HCT116 (cell line): ENCODE measurements around the gene ERCC6. TPM values are rescaled to one million over a fixed set of nuclear protein-coding genes. Genes with fewer than 3 reads are reported as not detected.

Source experiments
- ATAC-seq: fragments of 200-7000 bp; cut with Tn5 transposase; 2 replicates; pipeline ENCODE4 v1.9.1; 2020; ENCODE audit warnings: mild to moderate bottlenecking, moderate library complexity
- BruUV-seq: library from RNA; stranded (reverse); fragments of 400-500 nt; replicated peaks from 2 replicates; lab custom pipeline; 2021; lab: Mats Ljungman, UMichigan
- CTCF ChIA-PET: fragments of 300-600 bp; sonication (Branson Sonifier 250); formaldehyde crosslinking; loops from one replicate; lab custom pipeline; 2021; ENCODE audit warnings: antibody characterized with exemption; lab: Charles Lee
- POLR2A ChIA-PET: fragments of 300-600, 350-600 bp; sonication (Branson Sonifier 250); formaldehyde crosslinking; loops from one replicate; lab custom pipeline; 2021; ENCODE audit warnings: antibody characterized with exemption; lab: Charles Lee
- RAD21 ChIA-PET, 2 experiments: fragments of 300-600 bp; sonication (Branson Sonifier 250); formaldehyde crosslinking; loops; one replicate each; lab custom pipeline; 2023; ENCODE audit warnings: low total read pairs in 2 of 2; ENCODE audit not compliant: uncharacterized antibody in 2 of 2, unreplicated experiment in 2 of 2, low non-redundant PET in 1 of 2; lab: Charles Lee
- DNase-seq: peaks from one replicate; pipeline ENCODE4 v3.0.0-alpha.2; 2010; ENCODE audit warnings: low read depth, low spot score
- H2AFZ ChIP-seq: fragments of 200-600 bp; shearing (Covaris generic), sonication (generic); 2 replicates; pipeline ENCODE4 v1.6.1; 2017; ENCODE audit warnings: low read depth, mixed run types, mixed read lengths, antibody characterized with exemption, low read length; ENCODE audit not compliant: poor library complexity, severe bottlenecking
- H3K27ac ChIP-seq: 2 replicates; pipeline ENCODE4 v1.5.1; 2012; ENCODE audit warnings: low read depth, low read length
- H3K27me3 ChIP-seq: fragments of 200-600 bp; sonication (generic); 2 replicates; pipeline ENCODE4 v1.6.1; 2016; ENCODE audit warnings: mixed run types, low read length, mixed read lengths; ENCODE audit not compliant: insufficient read depth
- H3K36me3 ChIP-seq, 2 experiments: fragments of 200-500 bp in 1 of 2; fragments of 200-600 bp in 1 of 2; sonication (Bioruptor generic) in 1 of 2; sonication (generic) in 1 of 2; 2 replicates each; pipeline versions ENCODE4 v1.5.1 to v1.6.1; 2014 to 2016; ENCODE audit warnings: low read length in 2 of 2, inconsistent platforms in 1 of 2, mixed read lengths in 1 of 2, mixed run types in 1 of 2; ENCODE audit not compliant: insufficient read depth in 2 of 2, control insufficient read depth in 1 of 2
- H3K4me1 ChIP-seq, 2 experiments: fragments of 200-600 bp in 1 of 2; sonication (generic) in 1 of 2; 2 replicates each; pipeline versions ENCODE4 v1.5.1 to v1.6.1; 2012 to 2017; ENCODE audit warnings: low read length in 2 of 2, inconsistent platforms in 1 of 2, mild to moderate bottlenecking in 1 of 2, mixed read lengths in 1 of 2, mixed run types in 1 of 2, moderate library complexity in 1 of 2; ENCODE audit not compliant: insufficient read depth in 2 of 2, control insufficient read depth in 1 of 2
- H3K4me2 ChIP-seq: fragments of 200-600 bp; sonication (generic); 2 replicates; pipeline ENCODE4 v1.6.1; 2017; ENCODE audit warnings: mixed run types, low read length, mixed read lengths
- H3K4me3 ChIP-seq, 2 experiments: fragments of 200-600 bp in 1 of 2; sonication (generic) in 1 of 2; replicated peaks in 1 of 2; 2 replicates each; pipeline ENCODE4 v1.5.1; 2011 to 2016; ENCODE audit warnings: low read length in 2 of 2, control low read depth in 1 of 2, low read depth in 1 of 2, mild to moderate bottlenecking in 1 of 2, mixed read lengths in 1 of 2, mixed run types in 1 of 2
- H3K79me2 ChIP-seq: fragments of 200-600 bp; sonication (generic); 2 replicates; pipeline ENCODE4 v1.6.1; 2017; ENCODE audit warnings: mild to moderate bottlenecking, mixed run types, low read length, moderate library complexity, mixed read lengths; ENCODE audit not compliant: insufficient read depth
- H3K9ac ChIP-seq: fragments of 200-600 bp; sonication (generic); 2 replicates; pipeline ENCODE4 v1.6.1; 2016; ENCODE audit warnings: low read length, mixed read lengths
- H3K9me2 ChIP-seq: fragments of 200-600 bp; sonication (generic), shearing (Covaris generic); 2 replicates; pipeline ENCODE4 v1.6.1; 2017; ENCODE audit warnings: mixed run types, mild to moderate bottlenecking, moderate library complexity; ENCODE audit not compliant: insufficient read depth
- H3K9me3 ChIP-seq, 2 experiments: fragments of 200-500 bp in 1 of 2; fragments of 200-600 bp in 1 of 2; sonication (Bioruptor generic) in 1 of 2; sonication (generic) in 1 of 2; 2 replicates each; pipeline ENCODE4 v1.6.1; 2014 to 2017; ENCODE audit warnings: low read length in 2 of 2, mixed read lengths in 2 of 2, inconsistent platforms in 1 of 2, low read depth in 1 of 2, mild to moderate bottlenecking in 1 of 2, mixed run types in 1 of 2, moderate library complexity in 1 of 2; ENCODE audit not compliant: control insufficient read depth in 1 of 2, insufficient read depth in 1 of 2
- H4K20me1 ChIP-seq: fragments of 200-600 bp; sonication (generic), shearing (Covaris generic); 2 replicates; pipeline ENCODE4 v1.6.1; 2017; ENCODE audit warnings: mixed run types, mild to moderate bottlenecking, moderate library complexity; ENCODE audit not compliant: insufficient read depth
- CBX3 ChIP-seq: IDR thresholded peaks from 2 replicates; pipeline ENCODE4 v1.6.1; 2012; ENCODE audit warnings: low read depth
- CEBPB ChIP-seq: IDR thresholded peaks from 2 replicates; pipeline ENCODE4 v1.6.1; 2012; ENCODE audit warnings: low read depth
- EGR1 ChIP-seq: IDR thresholded peaks from 2 replicates; pipeline ENCODE4 v1.6.1; 2012; ENCODE audit warnings: low read depth
- EZH2 ChIP-seq: fragments of 200-600 bp; sonication (generic); IDR thresholded peaks from 2 replicates; pipeline ENCODE4 v1.6.1; 2017; ENCODE audit warnings: antibody characterized with exemption, mixed run types
- EZH2phosphoT487 ChIP-seq: fragments of 200-600 bp; IDR thresholded peaks from 2 replicates; pipeline ENCODE4 v1.6.1; 2018; ENCODE audit warnings: antibody characterized with exemption, borderline replicate concordance
- FOSL1 ChIP-seq: IDR thresholded peaks from 2 replicates; pipeline ENCODE4 v1.6.1; 2012; ENCODE audit warnings: low read depth
- JUND ChIP-seq: IDR thresholded peaks from 2 replicates; pipeline ENCODE4 v1.6.1; 2012
- POLR2A ChIP-seq: IDR thresholded peaks from 2 replicates; pipeline ENCODE4 v1.7.0; 2011; ENCODE audit warnings: borderline replicate concordance; ENCODE audit not compliant: insufficient read depth, insufficient read length; ENCODE audit errors: extremely low read depth
- POLR2AphosphoS5 ChIP-seq: IDR thresholded peaks from 2 replicates; pipeline ENCODE4 v1.6.1; 2011; ENCODE audit warnings: mild to moderate bottlenecking, low read depth, low read length, moderate library complexity
- SIN3A ChIP-seq: IDR thresholded peaks from 2 replicates; pipeline ENCODE4 v1.6.1; 2012; ENCODE audit warnings: low read depth
- SP1 ChIP-seq: IDR thresholded peaks from 2 replicates; pipeline ENCODE4 v1.6.1; 2012; ENCODE audit warnings: low read depth
- SRF ChIP-seq: IDR thresholded peaks from 2 replicates; pipeline ENCODE4 v1.6.1; 2012; ENCODE audit warnings: low read depth
- TCF7L2 ChIP-seq: IDR thresholded peaks from 2 replicates; pipeline ENCODE4 v1.7.0; 2011; ENCODE audit warnings: borderline replicate concordance, inconsistent platforms; ENCODE audit not compliant: insufficient read depth, insufficient read length; ENCODE audit errors: extremely low read depth
- YY1 ChIP-seq: IDR thresholded peaks from 2 replicates; pipeline ENCODE4 v1.6.1; 2011; ENCODE audit warnings: low read length, low read depth, moderate library complexity, mild to moderate bottlenecking; ENCODE audit not compliant: insufficient replicate concordance; ENCODE audit errors: extremely low read depth
- ZNF274 ChIP-seq: fragments of 200-500 bp; sonication (Bioruptor generic); IDR thresholded peaks from 2 replicates; pipeline ENCODE4 v1.6.1; 2014; ENCODE audit warnings: mild to moderate bottlenecking, low read depth, low read length, inconsistent platforms
- intact Hi-C: fragments of 100-400 bp; cut with micrococcal nuclease; formaldehyde crosslinking; loops from 2 replicates; pipeline ENCODE4 v1.10.0; 2022
- total RNA-seq: library from RNA; stranded (reverse); gene quantifications from one replicate; pipeline ENCODE4 v1.2.1, GENCODE V29; 2021; ENCODE audit not compliant: unreplicated experiment
- TF ChIP-seq, protein P1 (sequence below): IDR thresholded peaks from 2 replicates; pipeline ENCODE4 v1.6.1; 2012; ENCODE audit warnings: low read depth
- TF ChIP-seq, protein P2 (sequence below), 3 experiments: fragments of 200-600 bp in 1 of 3; sonication (generic) in 1 of 3; IDR thresholded peaks in 2 of 3; conservative IDR thresholded peaks in 1 of 3; 2 replicates each; pipeline ENCODE4 v1.5.1; 2012 to 2017; ENCODE audit warnings: low read depth in 2 of 3, low read length in 2 of 3, antibody characterized with exemption in 1 of 3, borderline replicate concordance in 1 of 3, control low read depth in 1 of 3, mild to moderate bottlenecking in 1 of 3, mixed read lengths in 1 of 3, mixed run types in 1 of 3, moderate library complexity in 1 of 3; ENCODE audit not compliant: insufficient read depth in 1 of 3
- TF ChIP-seq, protein P3 (sequence below): IDR thresholded peaks from 2 replicates; pipeline ENCODE4 v1.6.1; 2011; ENCODE audit warnings: mild to moderate bottlenecking, low read length, moderate library complexity; ENCODE audit not compliant: insufficient replicate concordance; ENCODE audit errors: extremely low read depth
- TF ChIP-seq, protein P4 (sequence below): IDR thresholded peaks from 2 replicates; pipeline ENCODE4 v1.6.1; 2012

The ERCC6 gene
- total RNA-seq, 1 experiment from 2014 or later, result 16.4 TPM

DNA sequence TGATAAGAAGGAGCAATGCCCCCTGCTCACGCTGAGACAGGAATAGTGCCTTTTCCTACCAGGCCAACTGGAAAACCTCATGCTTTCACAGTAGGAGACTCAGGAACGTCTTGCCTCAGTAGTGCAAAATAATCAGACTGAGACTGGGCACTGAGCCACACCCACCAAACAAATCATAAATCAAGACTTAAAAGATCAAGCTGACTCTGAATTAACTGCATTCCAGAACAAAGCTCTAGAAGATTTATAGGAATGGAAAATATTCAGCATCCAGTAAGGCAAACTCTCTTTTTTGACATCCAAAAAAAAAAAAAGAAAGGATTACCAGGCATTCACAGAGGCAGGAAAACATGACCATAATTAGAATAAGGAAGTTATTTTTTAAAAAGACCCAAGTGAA is 40.7 kb upstream of the ERCC6 start:
- H3K9ac ChIP-seq, result no peak overlapping the region
- POLR2A ChIA-PET, result no interaction called here
- BruUV-seq, result no TSS peak
- TF ChIP-seq EZH2phosphoT487 (no peak), FOSL1 (no peak), YY1 (no peak), TCF7L2 (no peak), ZNF274 (no peak), EZH2 (no peak), EGR1 (no peak), JUND (no peak), SIN3A (no peak), SP1 (no peak), POLR2A (no peak), CBX3 (no peak), CEBPB (no peak), SRF (no peak), POLR2AphosphoS5 (no peak)
- TF ChIP-seq, protein P1, sequence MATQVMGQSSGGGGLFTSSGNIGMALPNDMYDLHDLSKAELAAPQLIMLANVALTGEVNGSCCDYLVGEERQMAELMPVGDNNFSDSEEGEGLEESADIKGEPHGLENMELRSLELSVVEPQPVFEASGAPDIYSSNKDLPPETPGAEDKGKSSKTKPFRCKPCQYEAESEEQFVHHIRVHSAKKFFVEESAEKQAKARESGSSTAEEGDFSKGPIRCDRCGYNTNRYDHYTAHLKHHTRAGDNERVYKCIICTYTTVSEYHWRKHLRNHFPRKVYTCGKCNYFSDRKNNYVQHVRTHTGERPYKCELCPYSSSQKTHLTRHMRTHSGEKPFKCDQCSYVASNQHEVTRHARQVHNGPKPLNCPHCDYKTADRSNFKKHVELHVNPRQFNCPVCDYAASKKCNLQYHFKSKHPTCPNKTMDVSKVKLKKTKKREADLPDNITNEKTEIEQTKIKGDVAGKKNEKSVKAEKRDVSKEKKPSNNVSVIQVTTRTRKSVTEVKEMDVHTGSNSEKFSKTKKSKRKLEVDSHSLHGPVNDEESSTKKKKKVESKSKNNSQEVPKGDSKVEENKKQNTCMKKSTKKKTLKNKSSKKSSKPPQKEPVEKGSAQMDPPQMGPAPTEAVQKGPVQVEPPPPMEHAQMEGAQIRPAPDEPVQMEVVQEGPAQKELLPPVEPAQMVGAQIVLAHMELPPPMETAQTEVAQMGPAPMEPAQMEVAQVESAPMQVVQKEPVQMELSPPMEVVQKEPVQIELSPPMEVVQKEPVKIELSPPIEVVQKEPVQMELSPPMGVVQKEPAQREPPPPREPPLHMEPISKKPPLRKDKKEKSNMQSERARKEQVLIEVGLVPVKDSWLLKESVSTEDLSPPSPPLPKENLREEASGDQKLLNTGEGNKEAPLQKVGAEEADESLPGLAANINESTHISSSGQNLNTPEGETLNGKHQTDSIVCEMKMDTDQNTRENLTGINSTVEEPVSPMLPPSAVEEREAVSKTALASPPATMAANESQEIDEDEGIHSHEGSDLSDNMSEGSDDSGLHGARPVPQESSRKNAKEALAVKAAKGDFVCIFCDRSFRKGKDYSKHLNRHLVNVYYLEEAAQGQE, result no peak
- TF ChIP-seq, protein P2, sequence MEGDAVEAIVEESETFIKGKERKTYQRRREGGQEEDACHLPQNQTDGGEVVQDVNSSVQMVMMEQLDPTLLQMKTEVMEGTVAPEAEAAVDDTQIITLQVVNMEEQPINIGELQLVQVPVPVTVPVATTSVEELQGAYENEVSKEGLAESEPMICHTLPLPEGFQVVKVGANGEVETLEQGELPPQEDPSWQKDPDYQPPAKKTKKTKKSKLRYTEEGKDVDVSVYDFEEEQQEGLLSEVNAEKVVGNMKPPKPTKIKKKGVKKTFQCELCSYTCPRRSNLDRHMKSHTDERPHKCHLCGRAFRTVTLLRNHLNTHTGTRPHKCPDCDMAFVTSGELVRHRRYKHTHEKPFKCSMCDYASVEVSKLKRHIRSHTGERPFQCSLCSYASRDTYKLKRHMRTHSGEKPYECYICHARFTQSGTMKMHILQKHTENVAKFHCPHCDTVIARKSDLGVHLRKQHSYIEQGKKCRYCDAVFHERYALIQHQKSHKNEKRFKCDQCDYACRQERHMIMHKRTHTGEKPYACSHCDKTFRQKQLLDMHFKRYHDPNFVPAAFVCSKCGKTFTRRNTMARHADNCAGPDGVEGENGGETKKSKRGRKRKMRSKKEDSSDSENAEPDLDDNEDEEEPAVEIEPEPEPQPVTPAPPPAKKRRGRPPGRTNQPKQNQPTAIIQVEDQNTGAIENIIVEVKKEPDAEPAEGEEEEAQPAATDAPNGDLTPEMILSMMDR (IDR thresholded peaks at IDR 0.05 in 2 of 3, conservative IDR thresholded peaks at IDR 0.05 in 1 of 3; ENCODE audit: borderline replicate concordance in 1 of 3, insufficient read depth in 1 of 3, low read depth in 2 of 3, low read length in 2 of 3), result no peak
- TF ChIP-seq, protein P3, sequence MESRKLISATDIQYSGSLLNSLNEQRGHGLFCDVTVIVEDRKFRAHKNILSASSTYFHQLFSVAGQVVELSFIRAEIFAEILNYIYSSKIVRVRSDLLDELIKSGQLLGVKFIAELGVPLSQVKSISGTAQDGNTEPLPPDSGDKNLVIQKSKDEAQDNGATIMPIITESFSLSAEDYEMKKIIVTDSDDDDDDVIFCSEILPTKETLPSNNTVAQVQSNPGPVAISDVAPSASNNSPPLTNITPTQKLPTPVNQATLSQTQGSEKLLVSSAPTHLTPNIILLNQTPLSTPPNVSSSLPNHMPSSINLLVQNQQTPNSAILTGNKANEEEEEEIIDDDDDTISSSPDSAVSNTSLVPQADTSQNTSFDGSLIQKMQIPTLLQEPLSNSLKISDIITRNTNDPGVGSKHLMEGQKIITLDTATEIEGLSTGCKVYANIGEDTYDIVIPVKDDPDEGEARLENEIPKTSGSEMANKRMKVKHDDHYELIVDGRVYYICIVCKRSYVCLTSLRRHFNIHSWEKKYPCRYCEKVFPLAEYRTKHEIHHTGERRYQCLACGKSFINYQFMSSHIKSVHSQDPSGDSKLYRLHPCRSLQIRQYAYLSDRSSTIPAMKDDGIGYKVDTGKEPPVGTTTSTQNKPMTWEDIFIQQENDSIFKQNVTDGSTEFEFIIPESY, result no peak
- TF ChIP-seq, protein P4, sequence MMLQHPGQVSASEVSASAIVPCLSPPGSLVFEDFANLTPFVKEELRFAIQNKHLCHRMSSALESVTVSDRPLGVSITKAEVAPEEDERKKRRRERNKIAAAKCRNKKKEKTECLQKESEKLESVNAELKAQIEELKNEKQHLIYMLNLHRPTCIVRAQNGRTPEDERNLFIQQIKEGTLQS, result no peak
- TF ChIP-seq, all 23 proteins: peak for 0
- no peak overlapping the region for H3K4me2 ChIP-seq
- H3K27me3 ChIP-seq, result no peaks in the 10 kb centered on the region
- CTCF ChIA-PET, result interaction anchor here (1.5 kb wide), 1 partner anchor 13 kb away, joined by 5 read pairs; no protein-coding TSS in a partner anchor
- H4K20me1 ChIP-seq, result no peaks in the 10 kb centered on the region
- H2AFZ ChIP-seq, result no peak overlapping the region
- no peaks in the 10 kb centered on the region for H3K36me3 ChIP-seq
- ATAC-seq (no peak), DNase-seq (no peak)
- no peaks in the 10 kb centered on the region for H3K9me2 ChIP-seq
- H3K27ac ChIP-seq, result no peak overlapping the region
- RAD21 ChIA-PET, result no interaction called here
- no peaks in the 10 kb centered on the region for H3K9me3 ChIP-seq
- no peaks in the 10 kb centered on the region for H3K4me1 ChIP-seq
- H3K79me2 ChIP-seq, result no peaks in the 10 kb centered on the region
- H3K4me3 ChIP-seq, result no peak overlapping the region
- intact Hi-C loops, result no loop called here
